Stimulated activated CD4-positive, alpha-beta T cell treated with anti-CD3 and anti-CD28 coated beads, Interleukin-1b, Interleukin-23, amount 100 ng/mL, for 1 hour (primary cell): ENCODE results near the gene SMURF2.
A peak's percentile ranks its signal among the peaks of the same experiment; 100 is the strongest.
"Not testable (repeated sequence)": the region's sequence is repeated elsewhere in the genome, so short reads cannot be mapped to it uniquely, and the experiment has no call there.

Experiments used
- DNase-seq, 2 donors: peaks; one replicate each; pipeline ENCODE4 v3.0.0-alpha.2; 2020; ENCODE audit warnings: low read depth in 2 of 2

SMURF2 gene

DNA sequence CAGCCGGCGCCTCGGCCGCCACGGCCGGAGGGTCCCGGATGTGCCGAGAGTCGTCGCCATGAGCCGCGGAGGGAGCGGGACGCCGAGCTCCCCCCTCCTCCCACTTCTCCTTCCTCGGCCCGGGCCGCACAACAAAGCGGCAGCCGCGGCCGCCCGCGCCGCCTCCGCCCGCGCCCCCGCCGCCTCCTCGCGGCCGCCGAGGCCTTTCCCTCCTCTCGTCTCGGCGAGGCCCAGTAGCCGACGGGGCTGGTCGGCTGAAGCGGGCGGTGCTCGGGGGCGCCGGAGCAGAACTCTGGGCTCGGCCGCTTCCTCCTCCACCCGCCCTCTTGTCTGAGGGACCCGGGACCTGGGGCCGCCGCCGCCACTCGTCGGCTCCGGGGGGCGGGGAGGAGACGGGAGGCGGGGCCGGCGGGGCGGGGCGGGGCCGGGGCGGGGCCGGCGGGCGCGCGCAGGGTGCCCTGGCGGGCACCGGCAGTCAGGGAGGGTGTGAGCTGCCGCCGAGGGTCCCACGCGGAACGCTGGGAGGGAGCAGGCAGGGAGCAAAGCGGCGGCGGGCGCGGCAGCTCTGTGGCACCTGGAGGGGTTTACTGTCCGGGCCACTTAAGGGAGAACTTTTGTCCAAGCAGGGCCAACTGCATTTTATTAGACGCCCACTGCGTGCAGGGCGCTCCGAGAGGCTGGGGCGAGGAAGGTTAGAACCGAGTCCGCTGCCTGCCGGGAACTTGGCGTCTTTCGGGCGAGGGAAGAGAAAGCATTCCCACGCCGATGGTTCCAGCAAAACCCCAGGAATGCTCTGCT is at the start of gene SMURF2:
Gene SMURF2, minus strand, starts transcription at position 332 of the 798 bp plus-strand sequence. CDS start 427 bp downstream, outside the sequence.
- DNase-seq, result peak; percentile 60 to 62

DNA sequence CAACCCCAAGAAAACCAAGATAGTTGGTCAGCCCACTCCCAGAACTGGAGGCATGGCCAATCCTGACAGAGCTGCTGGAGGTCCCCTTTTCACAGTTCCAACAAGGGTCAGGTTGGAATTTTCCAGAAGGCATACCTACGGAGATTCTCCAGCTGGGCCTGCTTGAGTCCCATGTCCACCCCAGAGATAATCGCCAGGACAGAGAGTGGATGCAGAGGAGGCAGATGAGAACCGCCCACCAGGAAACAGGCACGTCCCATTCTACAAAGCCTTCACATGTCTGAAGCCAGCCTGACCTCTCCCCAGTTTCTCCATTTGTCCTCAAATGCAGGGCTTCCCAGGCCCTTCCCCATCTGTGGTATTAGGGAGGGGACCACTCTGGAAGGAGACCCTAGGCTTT is 47.4 kb upstream of the SMURF2 start:
- DNase-seq, result no peak

GRCh38 chr17:64707050-64707591 is 45.0 kb upstream of the SMURF2 start:
- no peak for DNase-seq

DNA sequence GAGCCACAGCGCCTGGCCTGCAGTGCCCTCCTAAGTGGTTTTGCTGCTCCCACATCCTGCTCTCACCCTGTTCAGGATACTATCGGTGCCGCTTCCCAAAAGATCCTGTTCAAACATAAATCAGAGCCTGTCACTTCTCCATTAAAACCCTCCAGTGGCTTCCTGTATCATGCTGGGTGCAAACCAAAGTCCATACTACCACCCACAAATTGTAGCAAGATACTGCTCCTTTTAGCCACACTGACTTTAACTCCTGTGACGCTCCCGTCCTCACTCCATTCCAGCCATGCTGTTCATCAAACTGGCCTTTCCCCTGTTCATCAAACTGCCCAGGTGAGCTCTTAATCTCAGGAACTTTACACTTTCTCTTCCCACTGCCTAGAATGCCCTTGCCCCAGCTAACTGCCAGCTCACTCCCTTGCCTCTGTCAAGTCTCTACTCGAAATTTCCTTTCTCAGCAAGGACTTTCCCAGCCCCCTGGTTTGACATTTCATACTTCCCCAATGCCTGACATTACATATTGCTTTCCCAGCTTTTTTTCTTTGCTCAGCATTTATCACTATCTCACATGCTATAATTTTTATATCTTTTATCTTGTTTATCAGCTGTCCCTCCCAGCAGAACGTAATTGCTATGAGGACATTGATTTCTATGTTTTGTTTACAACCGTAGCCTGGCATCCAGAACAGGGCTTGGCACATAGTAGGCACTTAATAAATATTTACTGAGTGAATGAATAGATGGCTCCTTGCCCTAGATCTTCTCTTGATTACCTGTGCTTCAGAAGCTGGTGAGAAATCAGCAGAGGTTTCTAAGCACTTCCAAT is 44.3 kb upstream of the SMURF2 start:
- no peak for DNase-seq

GRCh38 chr17:64702815-64703214 is 40.7 kb upstream of the SMURF2 start:
- DNase-seq, result no peak

DNA sequence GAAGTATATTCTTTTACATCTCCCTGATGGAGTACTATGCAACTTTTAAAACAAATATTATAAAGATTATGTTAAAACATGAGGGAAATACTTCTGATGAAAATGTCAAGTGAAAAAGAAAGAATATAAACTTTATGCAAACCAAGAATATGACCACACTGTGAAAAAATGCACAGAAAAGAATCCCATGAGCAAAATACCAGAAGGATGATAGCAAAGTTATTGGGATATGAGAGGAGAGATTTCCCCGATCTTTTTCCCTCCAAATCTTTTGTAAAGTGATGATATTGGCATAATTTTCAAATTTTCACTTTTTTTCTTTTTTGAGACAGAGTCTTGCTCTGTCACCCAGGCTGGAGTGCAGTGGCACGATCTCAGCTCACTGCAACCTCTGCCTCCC is 36.6 kb upstream of the SMURF2 start:
- no peak for DNase-seq

GRCh38 chr17:64694207-64694606 is 32.1 kb upstream of the SMURF2 start:
- DNase-seq, result no peak

DNA sequence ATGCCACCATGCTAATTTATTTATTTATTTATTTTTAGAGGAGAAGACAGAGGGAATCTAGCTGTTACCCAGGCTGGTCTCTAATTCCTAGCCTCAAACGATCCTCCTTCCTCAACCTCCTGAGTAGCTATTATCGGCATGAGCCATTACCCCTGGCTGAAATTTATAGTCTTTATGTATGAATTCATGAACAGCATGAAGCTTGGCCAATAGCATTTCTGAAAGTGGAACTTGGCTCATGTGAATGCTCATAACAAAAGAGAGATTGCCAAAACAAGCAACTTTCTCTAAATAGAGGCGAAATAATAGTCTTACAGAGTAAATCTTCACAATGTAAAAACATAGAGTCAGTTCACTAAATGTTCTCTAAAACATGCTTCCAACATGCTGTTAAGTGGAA is 30.1 kb upstream of the SMURF2 start:
- no peak for DNase-seq

DNA sequence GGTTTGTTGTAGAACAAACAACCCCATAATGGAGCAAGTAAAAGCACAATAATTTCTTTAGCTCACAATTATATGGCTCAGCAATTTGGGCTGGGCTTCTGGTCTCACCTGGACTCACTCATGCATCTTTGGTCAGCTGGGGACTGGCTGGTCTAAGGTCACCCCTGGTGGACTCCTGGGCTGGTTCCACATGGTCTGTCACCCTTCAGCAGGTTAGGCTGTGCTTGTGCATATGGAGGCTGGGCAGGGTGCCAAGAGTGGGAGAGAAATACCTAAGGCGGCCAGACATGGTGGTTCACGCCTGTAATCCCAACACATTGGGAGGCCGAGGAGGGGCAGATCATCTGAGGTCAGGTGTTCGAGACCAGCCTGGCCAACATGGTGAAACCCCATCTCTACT is 27.0 kb upstream of the SMURF2 start:
- DNase-seq, result no peak

- DNase-seq, result no peak
Observed at GRCh38 chr17:64688481-64688880, 26.4 kb upstream of the SMURF2 start.

DNA sequence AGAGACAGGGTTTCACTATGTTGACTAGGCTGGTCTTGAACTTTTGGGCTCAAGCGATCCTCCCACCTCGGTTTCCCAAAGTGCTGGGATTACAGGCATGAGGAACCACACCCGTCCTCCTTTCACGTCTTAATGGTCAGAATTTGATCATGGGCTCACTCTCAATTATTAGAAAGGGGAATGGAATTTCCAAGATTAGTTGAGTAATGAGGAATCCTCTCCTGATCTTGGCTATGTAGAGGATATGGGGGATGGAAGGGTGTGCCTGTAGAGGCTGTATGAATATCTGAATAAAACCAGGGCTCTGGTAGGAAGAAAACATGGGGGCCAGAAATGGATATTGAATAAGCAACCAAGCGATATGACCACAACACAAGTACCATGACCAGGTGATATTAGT is 25.9 kb upstream of the SMURF2 start:
- DNase-seq, result no peak

DNA sequence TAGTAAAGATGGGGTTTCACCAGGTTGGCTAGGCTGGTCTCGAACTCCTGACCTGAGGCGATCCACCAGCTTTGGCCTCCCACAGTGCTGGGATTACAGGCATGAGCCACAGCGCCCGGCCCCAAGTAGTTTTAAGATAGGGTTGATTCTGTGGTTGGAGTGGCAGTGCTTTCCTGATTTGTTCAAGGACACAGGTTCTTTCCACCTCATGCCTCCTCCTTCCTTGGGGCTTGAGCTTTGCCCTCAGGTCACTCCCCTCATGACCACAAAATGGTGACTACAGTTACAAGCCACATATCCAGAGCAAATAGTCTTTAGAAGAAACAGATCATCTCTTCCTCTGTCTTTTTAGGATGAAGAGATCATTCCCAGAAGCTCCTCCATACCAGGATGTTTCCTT is 25.3 kb upstream of the SMURF2 start:
- DNase-seq, result no peak

DNA sequence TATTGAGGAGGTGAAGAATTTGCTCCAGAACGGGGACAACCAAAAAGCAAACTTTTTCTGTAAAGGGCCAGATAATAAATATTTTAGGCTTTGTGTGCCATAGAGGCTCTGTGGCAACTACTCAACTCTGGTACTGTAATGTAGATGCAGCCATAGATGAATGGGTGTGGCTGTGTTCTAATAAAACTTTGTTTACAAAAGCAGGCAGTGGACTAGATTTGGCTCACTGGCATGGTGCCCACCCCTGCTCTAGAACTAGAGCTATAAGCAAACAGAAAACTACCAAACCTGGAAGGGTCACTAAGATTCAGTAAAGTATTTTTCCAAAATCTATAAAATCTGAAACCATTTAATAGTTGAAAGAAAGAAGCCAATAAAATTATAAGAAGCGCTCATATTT is 24.6 kb upstream of the SMURF2 start:
- no peak for DNase-seq

- no peak for DNase-seq
Observed at GRCh38 chr17:64685705-64686104, 23.6 kb upstream of the SMURF2 start.

DNA sequence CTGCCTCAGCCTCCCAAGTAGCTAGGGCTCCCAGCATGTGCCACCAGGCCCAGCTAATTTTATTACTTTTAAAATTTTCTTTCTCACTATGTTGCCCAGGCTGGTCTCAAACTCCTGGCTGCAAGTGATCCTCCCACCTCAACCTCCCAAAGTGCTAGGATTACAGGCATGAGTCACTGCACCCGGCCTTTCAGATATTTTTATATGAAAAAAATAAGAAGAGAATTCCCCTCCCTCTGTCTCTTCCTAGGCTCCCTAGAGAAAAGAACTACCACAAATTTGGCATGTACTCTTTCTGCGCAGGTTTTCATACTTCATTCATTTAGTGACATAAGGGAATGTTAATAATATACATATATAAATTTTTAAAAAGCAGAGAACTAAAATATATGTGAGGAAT is 21.7 kb upstream of the SMURF2 start:
- no peak for DNase-seq

DNA sequence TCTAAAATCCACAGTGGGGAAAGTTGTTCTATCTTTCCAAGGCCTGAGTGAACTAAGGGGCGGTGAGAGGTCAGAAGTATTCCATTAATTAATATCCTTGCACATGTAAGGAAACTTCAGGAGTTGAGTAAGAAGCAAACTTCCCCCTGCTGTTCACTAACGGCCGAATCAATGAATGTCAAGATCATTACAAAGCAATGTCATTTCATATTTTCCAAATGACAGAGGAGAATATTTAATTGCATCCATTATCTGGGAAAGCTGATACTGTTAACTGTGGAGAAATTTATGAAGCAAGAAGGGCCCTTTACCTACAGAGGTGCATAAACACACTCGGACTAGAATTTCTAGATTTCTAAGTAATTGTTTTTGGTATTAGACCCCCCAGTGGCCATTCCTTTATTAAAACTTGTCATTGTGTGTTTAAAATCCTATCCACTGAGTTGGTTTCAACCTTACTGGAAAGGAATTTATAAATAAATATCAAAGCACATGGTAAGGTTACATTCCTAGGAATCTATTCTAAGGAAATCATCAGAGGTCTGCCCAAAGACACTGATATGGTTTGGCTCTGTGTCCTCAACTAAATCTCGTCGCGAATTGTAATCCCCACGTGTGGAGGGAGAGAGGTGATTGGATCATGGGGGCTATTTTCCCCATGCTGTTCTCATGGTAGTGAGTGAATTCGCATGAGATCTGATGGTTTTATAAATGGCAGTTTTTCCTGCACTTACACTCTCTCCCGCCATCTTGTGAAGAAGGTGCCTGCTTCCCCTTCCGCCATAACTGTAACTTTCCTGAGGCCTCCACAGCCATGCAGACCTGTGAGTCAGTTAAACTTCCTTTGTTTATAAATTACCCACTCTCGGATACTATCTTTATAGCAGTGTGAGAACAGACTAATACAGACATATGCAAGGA is 20.4 kb upstream of the SMURF2 start:
- DNase-seq, result no peak

DNA sequence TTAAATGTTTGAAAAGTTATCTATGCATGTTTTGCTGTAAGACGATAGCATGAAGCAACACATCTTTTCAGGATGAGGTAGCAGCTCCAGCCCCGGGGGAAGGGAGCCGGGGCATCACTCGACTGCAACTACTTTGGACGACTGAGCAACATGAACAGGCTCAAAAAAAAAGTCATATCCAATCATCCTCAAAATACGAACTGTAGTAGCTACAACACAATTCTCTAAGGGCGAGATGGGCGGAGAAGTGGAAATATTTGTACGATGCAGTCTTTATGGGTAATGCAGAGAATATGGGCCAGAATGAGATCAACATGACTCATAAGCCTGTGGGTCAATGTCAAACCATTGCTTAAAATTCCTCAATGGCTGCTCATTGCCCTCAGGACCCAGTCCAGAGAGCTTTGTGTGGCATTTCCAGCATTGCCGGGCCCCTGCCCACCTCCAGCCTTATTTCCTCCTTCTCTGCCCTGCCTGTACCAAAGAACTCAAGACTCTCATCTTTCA is 17.7 kb upstream of the SMURF2 start:
- no peak for DNase-seq

GRCh38 chr17:64676763-64677162 is 14.7 kb upstream of the SMURF2 start:
- no peak for DNase-seq

GRCh38 chr17:64670843-64671590 is 8.9 kb upstream of the SMURF2 start:
- DNase-seq, result not testable (repeated sequence)

- DNase-seq, result not testable (repeated sequence)
Observed at GRCh38 chr17:64667807-64668721, 6.0 kb upstream of the SMURF2 start.
